Colonic mucosa (tissue), 4 donors: ENCODE measurements around the gene WWC1. TPM values are rescaled to one million over a fixed set of nuclear protein-coding genes. Genes with fewer than 3 reads are reported as not detected.

Experiments used
- DNase-seq: peaks from one replicate; pipeline ENCODE4 v3.0.0-alpha.2; 2020
- H3K27ac ChIP-seq: fragments of 200-600 bp; one replicate; pipeline ENCODE4 v1.8.0; 2021
- H3K27me3 ChIP-seq: fragments of 200-600 bp; one replicate; pipeline ENCODE4 v1.8.0; 2021
- H3K36me3 ChIP-seq: fragments of 200-600 bp; one replicate; pipeline ENCODE4 v1.8.0; 2021
- H3K4me1 ChIP-seq: fragments of 200-600 bp; one replicate; pipeline ENCODE4 v1.8.0; 2021; ENCODE audit warnings: mild to moderate bottlenecking
- H3K4me3 ChIP-seq: fragments of 200-600 bp; one replicate; pipeline ENCODE4 v1.8.0; 2021
- H3K9ac ChIP-seq, 2 donors: one replicate each; pipeline ENCODE4 v1.7.0; 2013; ENCODE audit warnings: control low read depth in 2 of 2, low read depth in 2 of 2, low read length in 2 of 2
- H3K9me3 ChIP-seq: fragments of 200-600 bp; one replicate; pipeline ENCODE4 v1.8.0; 2021
- intact Hi-C: fragments of 100-400 bp; cut with DNase I; formaldehyde crosslinking; loops from one replicate; pipeline ENCODE4 v1.14.1; 2022
- total RNA-seq, 2 donors: library from RNA; stranded (reverse); fragmentation: NEBNext Ultra II Directional in 1 of 2; extraction: Animal tissue kit (Norgen Biotek cat#: 25700) in 1 of 2; gene quantifications; one replicate each; pipeline ENCODE4 v1.2.1, GENCODE V29; 2021
- TF ChIP-seq, protein P1 (sequence below): fragments of 200-600 bp; IDR thresholded peaks from one replicate; pipeline ENCODE4 v1.8.0; 2022; ENCODE audit warnings: antibody characterized with exemption, mild to moderate bottlenecking
- donor health status: healthy.
- donor health status: DM: no; HTN: no; CAD: no.
- donor health status: DM: no; HTN: no; CAD: no.

Gene WWC1
- total RNA-seq, 2 donors from 2014 or later = 15.3 to 33.3 TPM

DNA sequence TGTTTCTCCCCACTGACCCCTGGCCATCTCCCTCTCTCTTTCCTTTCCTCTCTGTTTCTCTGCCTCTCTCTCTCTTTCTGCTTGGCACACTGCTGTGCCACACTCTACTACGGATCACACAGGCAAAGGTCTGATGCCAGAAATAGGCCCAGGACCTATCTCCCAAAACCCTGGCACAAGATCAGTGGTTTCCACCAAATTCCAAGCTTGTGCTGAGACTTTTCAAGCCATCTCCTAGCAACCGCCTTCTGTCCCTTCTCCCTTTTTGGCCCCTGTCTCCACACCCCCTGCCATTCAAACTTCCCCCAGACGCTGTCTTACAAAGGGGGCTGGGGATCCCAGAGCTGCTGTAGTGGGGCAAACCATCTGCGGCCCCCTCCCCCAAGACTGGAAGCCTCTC is 156.4 kb downstream of the WWC1 start:
- H3K36me3 ChIP-seq = no peaks in the 10 kb centered on the region
- H3K4me3 ChIP-seq = no peak overlapping the region
- H3K27me3 ChIP-seq = no peaks in the 10 kb centered on the region
- no peak overlapping the region for H3K27ac ChIP-seq
- H3K4me1 ChIP-seq = no peaks in the 10 kb centered on the region
- TF ChIP-seq, protein P1, sequence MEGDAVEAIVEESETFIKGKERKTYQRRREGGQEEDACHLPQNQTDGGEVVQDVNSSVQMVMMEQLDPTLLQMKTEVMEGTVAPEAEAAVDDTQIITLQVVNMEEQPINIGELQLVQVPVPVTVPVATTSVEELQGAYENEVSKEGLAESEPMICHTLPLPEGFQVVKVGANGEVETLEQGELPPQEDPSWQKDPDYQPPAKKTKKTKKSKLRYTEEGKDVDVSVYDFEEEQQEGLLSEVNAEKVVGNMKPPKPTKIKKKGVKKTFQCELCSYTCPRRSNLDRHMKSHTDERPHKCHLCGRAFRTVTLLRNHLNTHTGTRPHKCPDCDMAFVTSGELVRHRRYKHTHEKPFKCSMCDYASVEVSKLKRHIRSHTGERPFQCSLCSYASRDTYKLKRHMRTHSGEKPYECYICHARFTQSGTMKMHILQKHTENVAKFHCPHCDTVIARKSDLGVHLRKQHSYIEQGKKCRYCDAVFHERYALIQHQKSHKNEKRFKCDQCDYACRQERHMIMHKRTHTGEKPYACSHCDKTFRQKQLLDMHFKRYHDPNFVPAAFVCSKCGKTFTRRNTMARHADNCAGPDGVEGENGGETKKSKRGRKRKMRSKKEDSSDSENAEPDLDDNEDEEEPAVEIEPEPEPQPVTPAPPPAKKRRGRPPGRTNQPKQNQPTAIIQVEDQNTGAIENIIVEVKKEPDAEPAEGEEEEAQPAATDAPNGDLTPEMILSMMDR = no peak
- intact Hi-C loops = no loop called here
- DNase-seq = no peak
- H3K9me3 ChIP-seq = no peaks in the 10 kb centered on the region
- no peak overlapping the region for H3K9ac ChIP-seq

- no peak overlapping the region for H3K9ac ChIP-seq
- no peak overlapping the region for H3K4me3 ChIP-seq
- no peak for DNase-seq
- no peak overlapping the region for H3K27ac ChIP-seq
- no peaks in the 10 kb centered on the region for H3K4me1 ChIP-seq
- H3K9me3 ChIP-seq = no peaks in the 10 kb centered on the region
- H3K27me3 ChIP-seq = no peaks in the 10 kb centered on the region
- TF ChIP-seq, protein P1 = no peak
- intact Hi-C loops = no loop called here
- no peaks in the 10 kb centered on the region for H3K36me3 ChIP-seq
Measured at GRCh38 chr5:168449166-168449565, 157.7 kb downstream of the WWC1 start.

GRCh38 chr5:168451565-168451964 is 160.1 kb downstream of the WWC1 start:
- Histone ChIP-seq H3K4me1 (no peaks in the 10 kb centered on the region), H3K9me3 (no peaks in the 10 kb centered on the region), H3K4me3 (no peak overlapping the region), H3K27me3 (no peaks in the 10 kb centered on the region), H3K9ac (no peak overlapping the region), H3K27ac (no peak overlapping the region), H3K36me3 (no peaks in the 10 kb centered on the region)
- TF ChIP-seq, protein P1 = no peak
- DNase-seq = no peak
- intact Hi-C loops = no loop called here

GRCh38 chr5:168455201-168455600 is 163.8 kb downstream of the WWC1 start:
- DNase-seq = no peak
- TF ChIP-seq, protein P1 = no peak
- Histone ChIP-seq H3K9ac (no peak overlapping the region), H3K27me3 (no peaks in the 10 kb centered on the region), H3K36me3 (no peaks in the 10 kb centered on the region), H3K9me3 (no peaks in the 10 kb centered on the region), H3K4me1 (no peaks in the 10 kb centered on the region), H3K27ac (no peak overlapping the region), H3K4me3 (no peak overlapping the region)
- intact Hi-C loops = no loop called here

DNA sequence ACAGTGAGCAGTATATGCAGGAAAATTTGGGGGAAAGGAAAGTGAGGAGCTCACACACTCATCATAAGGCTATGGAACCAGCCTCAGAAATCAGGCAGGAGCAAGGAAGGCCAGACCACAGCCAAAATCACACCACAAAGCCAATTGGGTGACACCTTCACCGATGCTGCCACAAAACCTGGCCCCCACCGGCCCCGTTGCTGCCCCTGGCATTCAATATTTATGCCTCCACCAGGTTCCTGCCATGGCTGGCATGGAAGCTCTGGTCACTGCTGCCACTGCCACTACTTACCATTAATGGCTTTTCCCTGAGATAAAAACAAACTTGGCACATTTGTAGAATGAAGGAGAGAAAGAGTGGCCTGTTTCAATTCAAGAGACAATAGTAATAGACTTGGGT is 166.1 kb downstream of the WWC1 start:
- Histone ChIP-seq H3K27me3 (no peaks in the 10 kb centered on the region), H3K9me3 (no peaks in the 10 kb centered on the region), H3K4me1 (no peaks in the 10 kb centered on the region), H3K27ac (no peak overlapping the region), H3K4me3 (no peak overlapping the region), H3K9ac (no peak overlapping the region), H3K36me3 (no peaks in the 10 kb centered on the region)
- intact Hi-C loops = no loop called here
- no peak for DNase-seq
- TF ChIP-seq, protein P1 = no peak

- Histone ChIP-seq H3K4me3 (no peak overlapping the region), H3K9ac (no peak overlapping the region), H3K27me3 (no peaks in the 10 kb centered on the region), H3K36me3 (no peaks in the 10 kb centered on the region), H3K27ac (no peak overlapping the region), H3K9me3 (no peaks in the 10 kb centered on the region), H3K4me1 (no peaks in the 10 kb centered on the region)
- TF ChIP-seq, protein P1 = no peak
- intact Hi-C loops = no loop called here
- DNase-seq = no peak
Measured at GRCh38 chr5:168460606-168461005, 169.2 kb downstream of the WWC1 start.
